Large intestine (tissue), 12 donors: Measurements from ENCODE around the gene EFCAB6. TPM values are rescaled to one million over a fixed set of nuclear protein-coding genes. Genes with fewer than 3 reads are reported as not detected.

ENCODE experiments used
- DNase-seq, 2 donors: peaks; one replicate each; pipeline versions ENCODE4 v3.0.0 to v3.0.0-alpha.2; 2013
- H3K27ac ChIP-seq: one replicate; pipeline ENCODE4 v1.5.1; 2013; ENCODE audit warnings: low read length
- H3K27me3 ChIP-seq: 2 replicates; pipeline ENCODE4 v1.6.1; 2013; ENCODE audit warnings: low read length; ENCODE audit not compliant: control insufficient read depth, insufficient read depth
- H3K36me3 ChIP-seq: 2 replicates; pipeline ENCODE4 v1.6.1; 2013; ENCODE audit warnings: low read length; ENCODE audit not compliant: control insufficient read depth, insufficient read depth
- H3K4me1 ChIP-seq: one replicate; pipeline ENCODE4 v1.6.1; 2013; ENCODE audit warnings: low read length; ENCODE audit not compliant: control insufficient read depth, insufficient read depth
- H3K4me3 ChIP-seq: one replicate; pipeline ENCODE4 v1.5.1; 2013; ENCODE audit warnings: low read length
- H3K9me3 ChIP-seq: one replicate; pipeline ENCODE4 v1.6.1; 2013; ENCODE audit warnings: mild to moderate bottlenecking, low read depth, low read length, moderate library complexity; ENCODE audit not compliant: control insufficient read depth
- WGBS: methylation state at CpG from one replicate; pipeline ENCODE4 v1.1.5; 2013; ENCODE audit warnings: low lambda C conversion rate; ENCODE audit not compliant: insufficient coverage; 5-methylcytosine and 5-hydroxymethylcytosine counted together
- long read RNA-seq, 11 donors: transcript quantifications; one replicate each; lab custom pipeline, GENCODE V29; 2026
- polyA plus RNA-seq: library from polyadenylated mRNA; unstranded; fragments of 120-200 nt; gene quantifications from one replicate; pipeline ENCODE4 v1.2.1, GENCODE V29; 2013

The EFCAB6 gene, protein sequence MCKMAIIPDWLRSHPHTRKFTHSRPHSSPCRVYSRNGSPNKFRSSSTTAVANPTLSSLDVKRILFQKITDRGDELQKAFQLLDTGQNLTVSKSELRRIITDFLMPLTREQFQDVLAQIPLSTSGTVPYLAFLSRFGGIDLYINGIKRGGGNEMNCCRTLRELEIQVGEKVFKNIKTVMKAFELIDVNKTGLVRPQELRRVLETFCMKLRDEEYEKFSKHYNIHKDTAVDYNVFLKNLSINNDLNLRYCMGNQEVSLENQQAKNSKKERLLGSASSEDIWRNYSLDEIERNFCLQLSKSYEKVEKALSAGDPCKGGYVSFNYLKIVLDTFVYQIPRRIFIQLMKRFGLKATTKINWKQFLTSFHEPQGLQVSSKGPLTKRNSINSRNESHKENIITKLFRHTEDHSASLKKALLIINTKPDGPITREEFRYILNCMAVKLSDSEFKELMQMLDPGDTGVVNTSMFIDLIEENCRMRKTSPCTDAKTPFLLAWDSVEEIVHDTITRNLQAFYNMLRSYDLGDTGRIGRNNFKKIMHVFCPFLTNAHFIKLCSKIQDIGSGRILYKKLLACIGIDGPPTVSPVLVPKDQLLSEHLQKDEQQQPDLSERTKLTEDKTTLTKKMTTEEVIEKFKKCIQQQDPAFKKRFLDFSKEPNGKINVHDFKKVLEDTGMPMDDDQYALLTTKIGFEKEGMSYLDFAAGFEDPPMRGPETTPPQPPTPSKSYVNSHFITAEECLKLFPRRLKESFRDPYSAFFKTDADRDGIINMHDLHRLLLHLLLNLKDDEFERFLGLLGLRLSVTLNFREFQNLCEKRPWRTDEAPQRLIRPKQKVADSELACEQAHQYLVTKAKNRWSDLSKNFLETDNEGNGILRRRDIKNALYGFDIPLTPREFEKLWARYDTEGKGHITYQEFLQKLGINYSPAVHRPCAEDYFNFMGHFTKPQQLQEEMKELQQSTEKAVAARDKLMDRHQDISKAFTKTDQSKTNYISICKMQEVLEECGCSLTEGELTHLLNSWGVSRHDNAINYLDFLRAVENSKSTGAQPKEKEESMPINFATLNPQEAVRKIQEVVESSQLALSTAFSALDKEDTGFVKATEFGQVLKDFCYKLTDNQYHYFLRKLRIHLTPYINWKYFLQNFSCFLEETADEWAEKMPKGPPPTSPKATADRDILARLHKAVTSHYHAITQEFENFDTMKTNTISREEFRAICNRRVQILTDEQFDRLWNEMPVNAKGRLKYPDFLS (N-terminal part only)
- polyA plus RNA-seq = 1.5 TPM
- long read RNA-seq, donor 1 = 0 reads
- long read RNA-seq, donor 2 = 0 reads
- long read RNA-seq, donor 3 = 0 reads
- long read RNA-seq, donor 4 = 0 reads
- long read RNA-seq, donor 5 = 0 reads
- long read RNA-seq, donor 6 = 0 reads
- long read RNA-seq, donor 7 = 0 reads
- long read RNA-seq, donor 8 = 0 reads
- long read RNA-seq, donor 9 = 0 reads
- long read RNA-seq, donor 10 = 0 reads
- long read RNA-seq, donor 11 = 0 reads

- Histone ChIP-seq H3K27me3 (no peaks in the 10 kb centered on the region), H3K4me3 (peak within 1 kb of the TSS; percentile 89), H3K4me1 (peaks cover 12% of the 10 kb centered on the region), H3K27ac (peak within 1 kb of the TSS; percentile 71), H3K36me3 (no peaks in the 10 kb centered on the region), H3K9me3 (no peaks in the 10 kb centered on the region)
- peak; percentile 94 to 96 for DNase-seq
- no CpG with 5 or more reads among the region's 55 CpGs for WGBS
These were observed at the start of gene EFCAB6 for GRCh38 chr22:43812149-43812842. Gene EFCAB6, minus strand, starts transcription at chr22:43812305. Its CDS starts 29,987 bp downstream, at chr22:43782318.

DNA sequence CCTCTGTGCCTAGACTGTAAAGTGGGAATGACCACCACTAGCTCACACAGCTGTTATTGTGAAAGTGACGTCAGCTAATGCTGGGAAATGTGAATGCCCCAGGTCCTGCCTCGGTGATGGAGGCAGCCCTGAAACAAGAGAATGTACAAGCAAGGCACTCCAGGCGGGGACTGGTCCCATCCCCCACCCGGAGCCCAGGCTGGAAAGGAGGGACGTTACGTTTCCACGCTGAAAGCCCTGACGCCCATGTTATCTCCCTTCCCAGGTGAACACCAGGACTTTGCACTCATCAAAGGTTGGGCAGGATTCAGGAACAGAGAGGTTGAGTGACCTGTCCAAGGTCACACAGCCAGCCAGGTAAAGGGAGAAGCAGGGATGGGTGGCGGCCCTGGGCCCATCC, 49.4 kb upstream of the EFCAB6 start:
- no peaks in the 10 kb centered on the region for H3K36me3 ChIP-seq
- WGBS = no CpG with 5 or more reads among the region's 9 CpGs
- H3K27ac ChIP-seq = no peak overlapping the region
- DNase-seq = peak; percentile 16 to 27
- H3K9me3 ChIP-seq = no peaks in the 10 kb centered on the region
- no peak overlapping the region for H3K4me3 ChIP-seq
- peaks cover 32% of the 10 kb centered on the region for H3K27me3 ChIP-seq
- no peaks in the 10 kb centered on the region for H3K4me1 ChIP-seq

- no peak for DNase-seq
- Histone ChIP-seq H3K4me1 (no peaks in the 10 kb centered on the region), H3K27me3 (peaks cover 32% of the 10 kb centered on the region), H3K4me3 (no peak overlapping the region), H3K36me3 (no peaks in the 10 kb centered on the region), H3K27ac (no peak overlapping the region), H3K9me3 (no peaks in the 10 kb centered on the region)
- no CpG with 5 or more reads among the region's 12 CpGs for WGBS
These were observed 48.7 kb upstream of the EFCAB6 start for GRCh38 chr22:43860831-43861230.

DNA sequence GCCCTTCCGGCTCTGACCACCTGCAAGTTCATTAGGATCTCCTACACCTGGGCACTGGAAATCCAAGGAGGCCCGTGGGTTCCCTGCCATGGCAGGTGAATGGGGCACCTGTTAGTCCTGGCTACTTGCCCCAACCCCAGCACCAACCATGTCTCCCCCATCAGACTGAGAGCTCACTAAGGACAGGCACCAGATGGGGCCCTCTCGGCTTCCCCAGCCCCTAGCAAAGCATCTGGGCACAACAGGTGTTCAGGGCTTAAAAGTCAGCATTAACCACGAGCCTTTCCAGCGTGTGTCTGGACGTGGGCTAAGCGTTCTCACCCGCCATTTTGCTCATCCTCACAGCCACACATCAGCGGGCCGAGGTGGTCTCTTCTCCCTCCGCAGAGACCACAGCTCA, 48.0 kb upstream of the EFCAB6 start:
- Histone ChIP-seq H3K4me1 (no peaks in the 10 kb centered on the region), H3K9me3 (no peaks in the 10 kb centered on the region), H3K4me3 (no peak overlapping the region), H3K36me3 (no peaks in the 10 kb centered on the region), H3K27me3 (peaks cover 32% of the 10 kb centered on the region), H3K27ac (no peak overlapping the region)
- DNase-seq = no peak
- WGBS = no CpG with 5 or more reads among the region's 11 CpGs

DNA sequence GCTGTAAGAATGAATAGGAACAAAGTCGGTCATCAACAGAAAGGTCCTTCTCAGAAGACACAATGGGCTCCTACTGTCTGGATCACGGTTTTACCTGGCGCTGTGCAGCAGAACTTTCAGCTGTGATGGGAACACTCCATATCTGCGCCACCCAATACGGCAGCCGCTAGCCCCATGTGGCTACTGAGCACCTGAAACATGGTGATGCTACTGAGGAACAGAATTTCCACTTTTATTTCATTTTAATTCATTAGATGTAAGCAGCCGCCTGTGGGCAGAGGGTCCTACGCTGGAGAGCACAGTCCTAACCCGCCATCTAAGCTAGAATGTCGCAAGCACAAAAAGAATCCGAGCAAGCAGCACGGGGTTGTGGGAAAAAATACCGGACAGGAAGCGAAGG, 47.5 kb upstream of the EFCAB6 start:
- WGBS = 100% methylated on average over 1 of the region's 14 CpGs
- peaks cover 29% of the 10 kb centered on the region for H3K27me3 ChIP-seq

GRCh38 chr22:43859176-43859575, 47.1 kb upstream of the EFCAB6 start:
- H3K36me3 ChIP-seq = no peaks in the 10 kb centered on the region
- DNase-seq = no peak
- H3K4me1 ChIP-seq = no peaks in the 10 kb centered on the region
- no peaks in the 10 kb centered on the region for H3K9me3 ChIP-seq
- no peak overlapping the region for H3K27ac ChIP-seq
- H3K27me3 ChIP-seq = peaks cover 29% of the 10 kb centered on the region
- no peak overlapping the region for H3K4me3 ChIP-seq
- WGBS = no CpG with 5 or more reads among the region's 7 CpGs

More for the DNA sequence above, 47.5 kb upstream of the EFCAB6 start:
- no peak overlapping the region for H3K27ac ChIP-seq
- no peaks in the 10 kb centered on the region for H3K4me1 ChIP-seq
- no peaks in the 10 kb centered on the region for H3K36me3 ChIP-seq
- no peak overlapping the region for H3K4me3 ChIP-seq
- H3K9me3 ChIP-seq = no peaks in the 10 kb centered on the region
- no peak for DNase-seq

DNA sequence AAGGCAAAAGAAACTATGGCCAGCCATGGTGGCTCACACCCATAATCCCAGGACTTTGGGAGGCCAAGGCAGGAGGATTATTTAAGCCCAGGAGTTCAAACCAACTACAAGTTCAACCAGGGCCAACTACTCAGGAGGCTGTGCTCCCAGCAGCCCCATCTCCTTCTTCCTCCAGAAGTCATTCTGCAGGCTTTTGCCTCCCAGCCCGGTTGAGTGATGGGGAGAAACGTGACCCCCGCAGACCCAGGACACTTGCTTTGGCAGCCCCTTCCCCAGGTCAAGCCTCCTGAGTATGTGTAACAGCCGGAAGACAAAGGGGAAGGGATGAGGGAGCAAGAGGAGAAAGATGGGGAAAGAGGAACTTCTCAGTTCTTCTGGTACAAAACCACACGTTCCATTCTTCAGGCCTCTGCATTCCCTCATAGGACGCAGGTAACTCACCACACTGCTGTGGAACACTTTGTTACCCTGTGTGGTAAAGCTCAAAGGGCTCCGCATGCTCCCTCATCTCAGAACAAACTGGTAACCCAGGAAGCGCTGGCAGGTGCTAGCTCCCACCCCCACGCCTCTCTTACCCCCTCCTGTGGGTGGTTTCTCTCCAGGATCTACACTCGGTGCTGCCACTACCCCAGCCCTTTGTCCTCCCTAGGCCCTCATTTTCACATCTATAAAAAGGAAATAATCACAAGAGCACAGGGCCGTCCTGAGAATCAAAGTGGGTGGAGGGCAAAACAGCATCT, 46.2 kb upstream of the EFCAB6 start:
- no peak for DNase-seq

GRCh38 chr22:43857367-43857766, 45.3 kb upstream of the EFCAB6 start:
- H3K36me3 ChIP-seq = no peaks in the 10 kb centered on the region
- H3K4me1 ChIP-seq = no peaks in the 10 kb centered on the region
- H3K27ac ChIP-seq = no peak overlapping the region
- no peak for DNase-seq
- H3K27me3 ChIP-seq = peaks cover 14% of the 10 kb centered on the region
- H3K4me3 ChIP-seq = no peak overlapping the region
- no peaks in the 10 kb centered on the region for H3K9me3 ChIP-seq

More for the DNA sequence above, 46.2 kb upstream of the EFCAB6 start:
- no peaks in the 10 kb centered on the region for H3K36me3 ChIP-seq
- H3K4me3 ChIP-seq = no peak overlapping the region
- H3K27me3 ChIP-seq = peaks cover 21% of the 10 kb centered on the region
- H3K9me3 ChIP-seq = no peaks in the 10 kb centered on the region
- H3K27ac ChIP-seq = no peak overlapping the region
- no peaks in the 10 kb centered on the region for H3K4me1 ChIP-seq
- no CpG with 5 or more reads among the region's 11 CpGs for WGBS

GRCh38 chr22:43855431-43855830, 43.3 kb upstream of the EFCAB6 start:
- Histone ChIP-seq H3K9me3 (no peaks in the 10 kb centered on the region), H3K36me3 (no peaks in the 10 kb centered on the region), H3K27ac (no peak overlapping the region), H3K4me1 (no peaks in the 10 kb centered on the region), H3K4me3 (no peak overlapping the region), H3K27me3 (peaks cover 5% of the 10 kb centered on the region)
- WGBS = no CpG with 5 or more reads among the region's 4 CpGs
- no peak for DNase-seq
